Smooth muscle cell of trachea (primary cell): ENCODE measurements around the gene APOBEC3C. TPM values are rescaled to one million over a fixed set of nuclear protein-coding genes. Genes with fewer than 3 reads are reported as not detected.

Experiments
- total RNA-seq: library from RNA; depleted of rRNA; stranded (reverse); fragments of >200 nt; gene quantifications from 2 replicates; pipeline ENCODE4 v1.2.1, GENCODE V29; 2014

APOBEC3C gene
- total RNA-seq, result 19.1 and 20.8 TPM in 2 replicates

GRCh38 chr22:39013942-39014722, at the start of gene APOBEC3C:
Gene APOBEC3C, plus strand, starts transcription at chr22:39014257. Its CDS starts 106 bp downstream, at chr22:39014363.

DNA sequence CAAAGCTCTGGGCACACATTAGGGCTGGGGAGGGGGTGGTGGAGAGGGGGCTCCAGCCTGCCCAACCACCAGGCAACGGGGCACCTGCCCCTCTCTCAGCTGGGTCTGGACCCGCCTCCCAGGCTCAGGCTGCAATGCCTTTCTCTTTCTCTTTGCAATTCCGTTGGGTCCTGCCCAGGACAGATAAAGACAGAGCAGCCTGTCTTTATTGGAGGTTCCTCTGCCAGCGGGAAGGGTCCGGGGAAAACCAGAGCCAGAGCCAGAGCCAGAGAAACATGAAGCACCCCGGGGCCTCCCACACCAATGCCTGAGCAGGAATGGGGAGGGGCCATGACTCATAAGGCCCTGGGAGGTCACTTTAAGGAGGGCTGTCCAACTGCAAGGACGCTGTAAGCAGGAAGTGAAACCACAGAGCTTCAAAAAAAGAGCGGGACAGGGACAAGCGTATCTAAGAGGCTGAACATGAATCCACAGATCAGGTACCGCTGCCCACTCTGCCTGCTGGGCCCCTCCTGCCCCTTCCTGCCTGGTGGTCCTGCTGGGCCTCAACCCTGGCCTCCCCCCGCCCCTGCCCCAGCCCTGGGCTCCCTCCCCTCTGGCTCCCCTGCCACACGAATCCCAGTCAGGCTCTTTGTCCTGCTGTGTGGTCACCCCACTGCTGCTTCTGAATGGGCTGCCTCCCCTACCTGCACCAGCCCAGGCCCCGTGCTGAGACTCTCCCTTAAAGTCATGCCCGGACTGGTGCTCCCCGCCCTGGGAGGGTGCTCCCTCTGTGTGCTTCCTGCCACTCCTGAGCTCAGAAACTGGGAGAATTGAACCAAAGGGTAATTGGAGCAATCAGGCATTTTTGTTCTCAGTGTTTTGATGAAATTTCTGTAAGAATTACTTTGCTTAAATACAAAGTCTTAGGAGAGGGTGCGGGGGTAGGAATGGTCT, 31.8 kb upstream of the APOBEC3C start, which contains the start of gene APOBEC3B:
Gene APOBEC3B, plus strand, starts transcription at position 356 of the 936 bp plus-strand sequence. Its CDS starts 107 bp downstream, at position 463.

GRCh38 chr22:39040538-39041296, 26.7 kb downstream of the APOBEC3C start, which contains the start of gene APOBEC3F:
Gene APOBEC3F, plus strand, starts transcription at chr22:39040864. Its CDS starts 97 bp downstream, at chr22:39040961.

Other genes with a start within 250 kb of the APOBEC3C start
- 15.9 and 19.4 TPM in 2 replicates for gene DNAL4, start 220.1 kb upstream of the APOBEC3C start, total RNA-seq
- gene NPTXR, start 170.2 kb upstream of the APOBEC3C start, total RNA-seq, result 0.29 and 2.8 TPM in 2 replicates
- 51.5 and 92.3 TPM in 2 replicates for gene CBX6, start 142.0 kb upstream of the APOBEC3C start, total RNA-seq
- gene APOBEC3A, start 56.6 kb upstream of the APOBEC3C start, total RNA-seq, result not detected in 2 replicates
- gene APOBEC3B, start 31.9 kb upstream of the APOBEC3C start, total RNA-seq, result 1.5 and 7.4 TPM in 2 replicates
- gene APOBEC3D, start 6.9 kb downstream of the APOBEC3C start, total RNA-seq, result 1.2 and 3.0 TPM in 2 replicates
- 5.7 and 6.6 TPM in 2 replicates for gene APOBEC3F, start 26.6 kb downstream of the APOBEC3C start, total RNA-seq
- 15.3 and 24.8 TPM in 2 replicates for gene APOBEC3G, start 63.0 kb downstream of the APOBEC3C start, total RNA-seq
- gene APOBEC3H, start 83.0 kb downstream of the APOBEC3C start, total RNA-seq, result 0.50 TPM in 1 of 2 replicates, not detected in the other
- 9.9 and 12.2 TPM in 2 replicates for gene CBX7, start 138.4 kb downstream of the APOBEC3C start, total RNA-seq
- 0.29 TPM in 1 of 2 replicates, not detected in the other for gene PDGFB, start 230.7 kb downstream of the APOBEC3C start, total RNA-seq